HepG2 (cell line): ENCODE measurements around the gene RPL35A. TPM values are rescaled to one million over a fixed set of nuclear protein-coding genes. Genes with fewer than 3 reads are reported as not detected.
"Not testable (repeated sequence)": the region's sequence is repeated elsewhere in the genome, so short reads cannot be mapped to it uniquely, and the experiment has no call there.

ENCODE experiments used
- ATAC-seq: fragments of 200-7000 bp; cut with Tn5 transposase; 3 replicates; pipeline ENCODE4 v1.9.1; 2020; ENCODE audit warnings: mild to moderate bottlenecking, moderate library complexity
- BruUV-seq: library from RNA; stranded (reverse); fragments of 400-500 nt; replicated peaks from 2 replicates; lab custom pipeline; 2021; lab: Mats Ljungman, UMichigan
- CTCF ChIA-PET: fragments of 300-600 bp; formaldehyde crosslinking; extraction: SDS; loops from one replicate; lab custom pipeline; 2021; ENCODE audit warnings: low total read pairs, inconsistent platforms, low intra/inter-chr PET ratio; lab: Yijun Ruan, JAX
- POLR2A ChIA-PET: fragments of 350-600 bp; sonication (Branson Sonifier 250); formaldehyde crosslinking; loops from one replicate; lab custom pipeline; 2020; ENCODE audit warnings: antibody characterized with exemption, inconsistent platforms; lab: Yijun Ruan, JAX
- DNase-seq: peaks from one replicate; pipeline ENCODE4 v3.0.0-alpha.2; 2015; ENCODE audit warnings: low spot score
- FAIRE-seq: peaks from 3 replicates; lab custom pipeline; 2011; peaks lifted over from hg19 to GRCh38; lab: Jason Lieb, UNC
- H2AFZ ChIP-seq: one replicate; pipeline ENCODE4 v1.6.1; 2011; ENCODE audit warnings: low read length, inconsistent platforms
- H3K27ac ChIP-seq: fragments of 300-600 bp; 3 replicates; pipeline ENCODE4 v1.8.0; 2011; ENCODE audit warnings: mixed run types, mild to moderate bottlenecking, mixed read lengths, low read length, inconsistent platforms; ENCODE audit not compliant: insufficient read depth; ENCODE audit errors: extremely low read length
- H3K27me3 ChIP-seq, 2 experiments: fragments of 200-600 bp in 1 of 2; 2 replicates in 1 of 2; 3 replicates in 1 of 2; pipeline versions ENCODE4 v1.6.0 to v1.8.0; 2011; ENCODE audit warnings: low read length in 2 of 2, mild to moderate bottlenecking in 2 of 2, moderate library complexity in 2 of 2, inconsistent platforms in 1 of 2; ENCODE audit not compliant: insufficient read depth in 2 of 2, control insufficient read depth in 1 of 2
- H3K36me3 ChIP-seq, 2 experiments: fragments of 200-600 bp in 1 of 2; replicated peaks in 1 of 2; 2 replicates in 1 of 2; 3 replicates in 1 of 2; pipeline versions ENCODE4 v1.5.1 to v1.8.0; 2011; ENCODE audit warnings: low read length in 2 of 2, inconsistent platforms in 1 of 2; ENCODE audit not compliant: insufficient read depth in 2 of 2, control insufficient read depth in 1 of 2
- H3K4me1 ChIP-seq: 2 replicates; pipeline ENCODE4 v1.5.1; 2012; ENCODE audit warnings: low read length, inconsistent platforms; ENCODE audit not compliant: insufficient read depth
- H3K4me2 ChIP-seq: 2 replicates; pipeline ENCODE4 v1.6.0; 2011; ENCODE audit warnings: low read depth, low read length, inconsistent platforms
- H3K4me3 ChIP-seq, 3 experiments: fragments of 200-600 bp in 1 of 3; sonication (generic), shearing (Covaris generic) in 1 of 3; replicated peaks in 1 of 3; 2 replicates each; pipeline ENCODE4 v1.5.1; 2011 to 2016; ENCODE audit warnings: low read length in 3 of 3, inconsistent platforms in 2 of 3, low read depth in 2 of 3, mild to moderate bottlenecking in 2 of 3, control low read depth in 1 of 3, mixed read lengths in 1 of 3; ENCODE audit not compliant: insufficient read depth in 1 of 3
- H3K79me2 ChIP-seq: one replicate; pipeline ENCODE4 v1.6.1; 2011; ENCODE audit warnings: low read length, inconsistent platforms; ENCODE audit not compliant: insufficient read depth
- H3K9ac ChIP-seq: 2 replicates; pipeline ENCODE4 v1.6.0; 2011; ENCODE audit warnings: mild to moderate bottlenecking, low read depth, low read length, inconsistent platforms; ENCODE audit not compliant: insufficient read depth
- H3K9me3 ChIP-seq: 2 replicates; pipeline ENCODE4 v1.5.1; 2012; ENCODE audit warnings: mild to moderate bottlenecking, low read length
- H4K20me1 ChIP-seq: 2 replicates; pipeline ENCODE4 v1.6.0; 2011; ENCODE audit warnings: inconsistent platforms, mild to moderate bottlenecking, low read length, moderate library complexity; ENCODE audit not compliant: insufficient read depth
- HINFP ChIP-seq: sonication (generic); formaldehyde crosslinking; IDR thresholded peaks from 2 replicates; pipeline ENCODE4 v1.4.0; 2020; ENCODE audit warnings: low read depth, mild to moderate bottlenecking, missing genetic modification reagents
- NR2C2 ChIP-seq: sonication (generic); formaldehyde crosslinking; IDR thresholded peaks from 2 replicates; pipeline ENCODE4 v1.4.0; 2020; ENCODE audit warnings: missing genetic modification reagents, mild to moderate bottlenecking, moderate library complexity, borderline replicate concordance
- ZNF138 ChIP-seq: sonication (generic); formaldehyde crosslinking; IDR thresholded peaks from 2 replicates; pipeline ENCODE4 v1.5.0; 2020; ENCODE audit warnings: mild to moderate bottlenecking, low read depth, missing genetic modification reagents
- ZNF253 ChIP-seq: sonication (generic); formaldehyde crosslinking; IDR thresholded peaks from 2 replicates; pipeline ENCODE4 v1.8.0; 2022; ENCODE audit warnings: mild to moderate bottlenecking, missing genetic modification reagents, borderline replicate concordance
- ZNF512B ChIP-seq: sonication (generic); formaldehyde crosslinking; IDR thresholded peaks from 2 replicates; pipeline ENCODE4 v1.5.1; 2020; ENCODE audit warnings: missing genetic modification reagents, mild to moderate bottlenecking, borderline replicate concordance
- WGBS: methylation state at CpG from one replicate; pipeline ENCODE4 v1.1.6; 2017; ENCODE audit warnings: low lambda C conversion rate; 5-methylcytosine and 5-hydroxymethylcytosine counted together
- in situ Hi-C: cut with HindIII; loops from 2 replicates; pipeline ENCODE4 v1.10.0; 2017; ENCODE audit warnings: low pct_unique_long_range_greater_than_20kb; ENCODE audit not compliant: extremely low pct_ligation_motif_present
- intact Hi-C: fragments of 100-400 bp; cut with micrococcal nuclease; formaldehyde crosslinking; loops from one replicate; pipeline ENCODE4 v1.10.0; 2022; ENCODE audit not compliant: unreplicated experiment
- polyA plus RNA-seq, 8 experiments: library from polyadenylated mRNA; depleted of rRNA in 3 of 8; stranded (reverse) in 7 of 8; unstranded in 1 of 8; fragments of >200 nt; fragmentation: Illumina TruSeq in 4 of 8; extraction: Trizol in 4 of 8; gene quantifications; 2 replicates each; pipeline versions ENCODE4 v1.2.1 to v1.2.3, GENCODE V29; 2011 to 2016; ENCODE audit warnings: low read depth in 4 of 8, missing spikeins in 1 of 8, mixed read lengths in 1 of 8; ENCODE audit not compliant: insufficient read depth in 1 of 8
- total RNA-seq, 5 experiments: library from RNA; depleted of rRNA; stranded (reverse); fragments of >200 nt; fragmentation: Illumina TruSeq; extraction: Trizol; gene quantifications; 2 replicates each; pipeline ENCODE4 v1.2.3, GENCODE V29; 2016; ENCODE audit warnings: low read depth in 1 of 5

The RPL35A gene
- total and polyA plus RNA-seq, 2 of the 13 experiments (the other 11 are each of a cell fraction or from before 2014, with no cell fraction given): 1,001 to 1,582 TPM

GRCh38 chr3:197958346-197958745, 8.4 kb downstream of the RPL35A start:
- Histone ChIP-seq H3K4me1 (peaks cover 62% of the 10 kb centered on the region), H2AFZ (no peak overlapping the region), H3K4me2 (peak overlapping the region; percentile 52), H3K27me3 (no peaks in the 10 kb centered on the region; a peak in 1 of 5 replicates), H3K79me2 (peaks cover 7% of the 10 kb centered on the region), H3K27ac (no peak overlapping the region), H3K4me3 (no peak overlapping the region), H4K20me1 (peaks cover 15% of the 10 kb centered on the region), H3K9ac (peak overlapping the region; percentile 25; the same call in 1 of the 2 replicates), H3K9me3 (no peaks in the 10 kb centered on the region), H3K36me3 (peaks cover 9 to 33% of the 10 kb centered on the region in 2 experiments)
- POLR2A ChIA-PET: interaction anchor here (1.5 kb wide), 1 partner anchor 9 kb away, joined by 7 read pairs; the partner anchor contains the start of gene RPL35A
- TF ChIP-seq ZNF253 (CRISPR knock-in tag) (no peak), ZNF512B (CRISPR knock-in tag) (no peak), NR2C2 (CRISPR knock-in tag) (no peak), ZNF138 (CRISPR knock-in tag) (no peak), HINFP (CRISPR knock-in tag) (no peak)
- intact Hi-C loops (no loop called here), in situ Hi-C loops (no loop called here)
- FAIRE-seq (no peak), DNase-seq (no peak), ATAC-seq (no peak)
- CTCF ChIA-PET: no interaction called here
- 94% methylated on average over 4 of the region's 4 CpGs for WGBS
- no TSS peak for BruUV-seq

- H3K9ac ChIP-seq, H3K27me3 ChIP-seq, H3K4me3 ChIP-seq, H3K27ac ChIP-seq, intact Hi-C loops, H3K79me2 ChIP-seq, ATAC-seq, FAIRE-seq, in situ Hi-C loops, BruUV-seq, CTCF ChIA-PET, H2AFZ ChIP-seq, DNase-seq, H3K9me3 ChIP-seq: not testable (repeated sequence)
- H3K4me1 ChIP-seq: peaks cover 57% of the 10 kb centered on the region
- 95% methylated on average over 19 of the region's 19 CpGs for WGBS
- H4K20me1 ChIP-seq: peaks cover 11% of the 10 kb centered on the region
- H3K4me2 ChIP-seq: peak overlapping the region; percentile 91
- POLR2A ChIA-PET: interaction anchor here (1.5 kb wide), 1 partner anchor 9 kb away, joined by 7 read pairs; the partner anchor contains the start of gene RPL35A
- H3K36me3 ChIP-seq: peaks cover 5 to 28% of the 10 kb centered on the region in 2 experiments
Measured at GRCh38 chr3:197958848-197959247, 8.9 kb downstream of the RPL35A start.
